ENCODE data around the gene CNOT6L.

The CNOT6L gene

GRCh38 chr4:77710059-77710458 lies 109.1 kb downstream of the CNOT6L start:
- no peak for DNase-seq

- no peak for DNase-seq
Observed at GRCh38 chr4:77706717-77707116, 112.5 kb downstream of the CNOT6L start.

- no peak for DNase-seq
Observed at GRCh38 chr4:77703666-77704065, 115.5 kb downstream of the CNOT6L start.

- no peak for DNase-seq
Observed at GRCh38 chr4:77701121-77701520, 118.0 kb downstream of the CNOT6L start.

- DNase-seq: no peak
Observed at GRCh38 chr4:77699731-77700210, 119.4 kb downstream of the CNOT6L start.

- DNase-seq: peak; percentile 43
Observed at GRCh38 chr4:77697860-77698590, 121.1 kb downstream of the CNOT6L start.

- no peak for DNase-seq
Observed at GRCh38 chr4:77695774-77696173, 123.4 kb downstream of the CNOT6L start.

GRCh38 chr4:77692847-77693432 lies 126.2 kb downstream of the CNOT6L start:
- no peak for DNase-seq

GRCh38 chr4:77681792-77682191 lies 137.4 kb downstream of the CNOT6L start:
- DNase-seq: no peak

GRCh38 chr4:77676842-77677241 lies 142.3 kb downstream of the CNOT6L start:
- no peak for DNase-seq

GRCh38 chr4:77671051-77671450 lies 148.1 kb downstream of the CNOT6L start:
- no peak for DNase-seq

- peak; percentile 94 for DNase-seq
Observed at GRCh38 chr4:77669946-77670590, 149.1 kb downstream of the CNOT6L start.

- no peak for DNase-seq
Observed at GRCh38 chr4:77665381-77666069, 153.6 kb downstream of the CNOT6L start.

All from NCI-H2029 treated with DMSO at 0.1 percent for 48 hours (cell line).